ENCODE results near the gene ZNF521.

The ZNF521 gene

DNA sequence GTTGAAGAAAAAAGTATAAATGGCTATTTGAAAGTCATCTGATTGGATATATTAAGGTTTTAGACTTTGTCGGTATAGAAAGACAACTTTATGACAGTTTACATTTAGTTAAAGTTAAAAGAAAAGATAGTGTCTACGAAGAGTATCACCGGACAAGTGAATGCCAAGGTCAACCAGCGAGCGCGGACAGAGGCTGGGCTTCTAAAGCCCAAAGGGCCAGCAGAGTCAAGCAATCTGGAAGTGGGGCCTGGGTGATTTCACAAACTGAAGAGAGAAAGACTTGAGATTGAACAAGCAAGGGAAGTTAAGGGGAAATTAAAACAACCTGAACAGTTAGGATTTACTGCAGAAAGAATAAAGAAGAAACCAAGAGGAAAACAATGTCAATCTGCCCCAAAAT lies 16.3 kb downstream of the ZNF521 start:
- no peak for DNase-seq

DNA sequence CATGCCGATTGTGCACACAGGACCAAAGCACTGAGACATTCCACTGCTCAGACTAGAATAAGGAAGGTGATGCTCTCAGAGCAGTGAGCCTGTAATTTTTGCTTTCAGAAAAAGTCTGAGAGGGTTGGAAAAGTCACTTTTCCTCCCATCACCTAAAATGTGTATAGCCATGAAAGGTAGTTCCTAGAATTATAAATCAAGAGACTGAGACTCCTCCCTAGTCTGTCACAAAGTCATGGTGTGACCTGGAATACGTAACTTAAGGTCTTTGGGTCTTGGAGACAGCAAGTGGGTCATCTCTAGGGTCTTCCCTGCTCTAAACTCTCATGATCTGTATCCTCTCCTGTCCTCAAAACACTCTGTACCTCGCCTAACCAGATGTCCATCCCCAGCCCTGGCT lies 16.9 kb downstream of the ZNF521 start:
- DNase-seq = no peak

DNA sequence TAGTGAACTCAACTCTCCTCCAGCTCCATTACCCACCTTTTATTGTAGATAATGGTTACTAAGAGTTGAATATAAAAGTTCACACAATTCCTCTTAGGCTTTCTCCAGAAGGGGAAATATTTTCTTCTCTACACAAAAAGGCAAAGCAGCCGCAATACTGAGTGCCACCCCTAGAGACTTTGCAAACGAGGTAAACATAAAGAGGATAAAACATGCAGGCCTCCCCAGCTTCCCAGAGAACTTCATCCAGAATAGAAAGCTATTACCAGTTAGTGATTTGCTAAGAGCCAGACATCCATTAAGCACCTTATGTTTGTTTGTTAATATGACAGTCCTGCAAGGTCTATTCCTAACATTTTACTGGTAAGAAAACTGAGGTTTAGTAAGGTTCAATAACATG lies 17.4 kb downstream of the ZNF521 start:
- DNase-seq = no peak

DNA sequence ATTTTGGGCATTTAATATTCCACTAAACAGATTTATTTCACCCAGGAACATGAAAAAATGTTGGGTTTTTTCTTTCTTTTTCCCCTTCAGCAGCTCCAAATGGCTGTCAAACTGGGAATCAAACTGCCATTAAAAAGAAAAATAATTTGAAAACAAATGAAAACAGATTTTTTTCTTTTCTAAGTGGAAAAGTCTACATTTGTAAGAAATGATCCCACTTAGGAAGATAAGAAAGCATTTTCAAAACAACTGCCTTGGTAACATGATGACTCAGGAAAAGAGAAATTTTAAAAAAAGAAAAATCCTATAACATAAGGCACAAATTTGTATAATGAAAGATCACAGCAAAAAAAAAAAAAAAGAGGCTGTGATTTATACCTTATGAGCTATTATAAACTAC lies 20.0 kb downstream of the ZNF521 start:
- no peak for DNase-seq

DNA sequence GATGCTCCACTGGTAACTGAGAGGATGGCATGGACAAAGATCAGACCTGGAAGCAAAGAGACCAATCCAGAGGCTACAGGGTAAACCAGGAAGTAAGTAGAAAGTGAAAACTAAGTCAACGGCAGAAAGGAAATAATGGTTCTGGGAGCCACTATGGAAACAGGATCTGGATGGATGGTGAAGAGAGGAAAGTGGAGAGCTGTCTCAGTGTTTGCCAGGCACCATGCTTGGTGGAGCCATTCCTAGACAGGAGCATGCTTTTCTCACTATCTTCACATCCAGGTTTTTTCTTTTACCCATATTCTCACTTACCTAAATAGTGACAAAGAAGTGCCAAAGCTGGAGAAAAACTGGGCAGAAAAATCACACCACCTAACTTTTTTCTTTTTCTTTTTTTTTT lies 22.2 kb downstream of the ZNF521 start:
- DNase-seq = no peak

DNA sequence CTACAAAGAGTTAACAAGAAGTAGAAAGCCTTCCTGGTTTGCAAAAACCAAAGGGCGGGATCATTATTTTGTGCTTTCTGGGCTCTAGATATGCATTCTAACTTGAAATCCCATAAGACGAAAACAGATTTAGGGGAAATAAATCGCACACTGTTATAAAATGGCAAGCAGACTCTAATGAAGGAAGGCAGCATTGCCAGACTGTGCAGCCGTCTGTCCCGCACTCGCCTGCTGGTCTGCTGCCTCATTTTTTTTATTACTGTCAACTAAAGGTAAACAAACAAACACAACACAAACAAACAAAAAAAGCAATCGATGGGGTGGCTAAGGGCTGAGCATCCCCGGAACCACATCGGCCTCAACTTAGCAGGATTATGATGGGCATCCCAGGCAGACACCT lies 24.4 kb downstream of the ZNF521 start:
- DNase-seq = no peak

DNA sequence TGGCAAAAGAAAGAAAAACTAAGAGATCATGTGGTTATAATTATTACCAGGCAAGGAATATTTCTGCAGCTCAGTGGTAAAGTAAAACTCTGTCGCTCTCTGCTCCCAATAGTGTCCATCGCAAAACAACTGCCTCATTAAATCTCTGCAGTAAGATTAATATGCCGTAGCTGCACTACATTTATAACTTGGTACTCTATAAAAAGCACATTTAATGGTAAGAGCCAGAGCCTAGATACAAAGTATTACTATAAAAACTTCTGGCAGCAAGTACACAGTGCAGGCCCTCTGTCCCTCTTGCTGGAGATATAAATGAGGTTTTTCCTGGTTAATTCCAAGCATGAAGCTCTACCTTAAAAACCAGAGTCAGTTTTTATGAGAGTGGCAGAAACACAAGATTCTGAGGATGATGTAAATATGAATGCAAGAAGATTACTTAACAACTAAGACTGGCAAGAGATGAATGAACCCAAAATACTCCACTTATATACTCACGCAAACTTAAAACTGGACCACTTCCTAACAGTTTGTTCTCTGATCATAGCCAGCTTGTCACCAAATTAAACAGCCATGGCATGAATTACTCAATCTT lies 25.5 kb downstream of the ZNF521 start:
- DNase-seq = no peak

DNA sequence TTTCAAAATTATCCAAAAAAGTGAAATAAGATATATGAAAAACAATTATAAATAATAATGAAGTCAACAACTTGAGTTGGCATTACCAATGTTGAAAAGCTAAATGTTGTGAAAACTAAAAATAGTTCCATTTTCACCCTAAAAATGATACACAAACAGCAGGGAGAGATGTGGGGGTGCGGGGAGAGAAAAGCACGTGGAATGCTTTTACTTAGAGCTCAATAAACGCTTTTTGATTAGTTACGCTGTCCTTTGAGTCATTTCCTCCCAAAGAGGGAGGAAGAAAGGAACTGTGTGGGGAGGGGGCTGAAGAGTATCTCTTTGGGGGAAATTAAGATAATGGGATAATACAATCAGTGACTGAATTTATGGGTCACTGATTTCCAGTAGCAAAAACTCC lies 29.2 kb downstream of the ZNF521 start:
- DNase-seq = no peak

DNA sequence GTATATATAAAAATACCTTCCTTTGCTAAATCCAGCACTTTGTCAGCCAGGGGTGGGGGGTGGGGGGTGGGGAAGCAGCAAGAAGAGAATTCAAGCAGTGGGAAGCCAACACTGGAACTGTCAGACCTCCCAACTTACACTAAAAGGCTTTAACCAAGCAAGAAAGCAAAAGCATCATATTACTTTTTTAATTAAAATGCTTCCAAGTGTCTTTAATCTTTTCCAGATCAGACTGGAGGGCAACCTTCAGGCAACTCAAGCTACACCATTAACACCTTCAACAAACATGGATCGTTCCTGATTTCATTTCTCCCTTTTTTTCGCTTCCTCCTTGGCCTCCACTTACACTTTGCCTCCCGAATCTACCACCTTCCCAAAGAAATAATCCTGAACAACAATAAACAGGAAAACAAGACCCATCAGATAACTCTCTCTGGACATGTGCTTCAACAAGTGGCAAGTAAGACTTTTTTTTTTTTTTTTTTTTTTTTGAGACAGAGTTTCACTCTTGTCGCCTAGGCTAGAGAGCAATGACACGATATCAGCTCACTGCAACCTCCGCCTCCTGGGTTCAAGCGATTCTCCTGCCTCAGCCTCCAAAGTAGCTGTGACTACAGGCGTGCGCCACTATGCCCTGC lies 35.5 kb downstream of the ZNF521 start:
- DNase-seq = no peak

DNA sequence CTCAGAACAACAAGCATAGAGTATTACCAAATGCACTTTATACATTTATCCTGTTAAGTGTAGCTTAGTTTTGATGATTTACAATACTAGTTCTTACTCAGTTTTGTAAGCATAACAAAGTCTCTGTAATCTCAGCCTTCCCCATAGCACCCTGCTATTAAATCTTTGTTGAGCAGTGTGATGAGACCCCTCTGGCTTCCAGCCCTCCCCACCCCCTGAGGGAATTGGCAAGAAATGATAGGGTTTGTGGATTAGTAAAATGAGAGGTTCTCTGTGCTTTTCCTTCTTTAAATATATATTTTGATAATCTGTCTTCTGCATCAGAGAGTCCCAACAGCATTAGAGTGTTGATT lies 37.2 kb downstream of the ZNF521 start:
- no peak for DNase-seq

DNA sequence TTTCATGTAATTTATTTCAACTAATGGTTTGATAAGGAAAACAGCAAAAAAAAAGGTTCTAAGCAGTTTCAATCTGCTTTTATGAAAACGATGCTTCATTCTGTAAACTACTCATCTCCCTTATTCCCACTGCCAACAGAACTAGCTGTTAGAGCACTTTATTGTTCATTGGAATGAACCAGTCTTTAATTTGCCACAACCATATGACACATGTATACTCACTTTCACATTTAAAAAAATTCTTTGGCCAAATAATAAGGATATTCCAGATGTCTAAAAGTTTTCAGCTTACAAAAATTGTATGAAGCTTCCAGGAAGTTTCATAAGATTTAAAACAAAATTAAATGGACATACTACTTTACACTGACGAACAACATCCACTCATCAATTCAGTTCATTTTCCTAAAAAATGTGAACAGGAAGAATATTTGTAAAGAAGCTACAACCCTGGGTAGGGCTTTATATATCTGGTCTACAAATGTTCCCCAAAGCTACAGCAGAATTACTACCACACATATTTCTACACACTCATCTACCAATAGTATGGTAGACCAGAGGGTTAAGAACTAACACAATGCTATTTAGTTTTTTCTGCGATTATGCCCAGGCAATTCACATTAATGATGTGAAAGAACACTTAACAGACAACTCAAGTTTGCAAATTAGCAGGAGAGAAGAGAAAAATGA lies 37.7 kb downstream of the ZNF521 start:
- DNase-seq = no peak

DNA sequence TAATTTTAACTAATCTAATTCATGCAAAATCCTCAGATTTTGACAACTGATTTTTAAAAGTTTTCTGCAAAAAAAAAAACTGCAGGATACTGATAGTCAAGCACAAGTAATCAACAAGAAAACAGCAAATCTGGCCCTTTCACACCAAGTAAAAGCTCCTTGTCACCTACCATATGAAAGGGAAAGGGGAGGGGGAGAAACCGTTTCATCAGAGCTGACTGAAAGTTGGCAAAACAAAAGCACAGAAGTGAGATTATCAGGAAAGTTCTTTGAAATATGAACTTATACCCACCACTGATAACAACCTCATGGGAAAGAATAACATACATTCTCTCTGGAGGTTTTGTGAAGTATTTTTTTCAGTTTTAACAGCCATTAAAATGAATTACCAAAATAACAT lies 38.7 kb downstream of the ZNF521 start:
- no peak for DNase-seq

DNA sequence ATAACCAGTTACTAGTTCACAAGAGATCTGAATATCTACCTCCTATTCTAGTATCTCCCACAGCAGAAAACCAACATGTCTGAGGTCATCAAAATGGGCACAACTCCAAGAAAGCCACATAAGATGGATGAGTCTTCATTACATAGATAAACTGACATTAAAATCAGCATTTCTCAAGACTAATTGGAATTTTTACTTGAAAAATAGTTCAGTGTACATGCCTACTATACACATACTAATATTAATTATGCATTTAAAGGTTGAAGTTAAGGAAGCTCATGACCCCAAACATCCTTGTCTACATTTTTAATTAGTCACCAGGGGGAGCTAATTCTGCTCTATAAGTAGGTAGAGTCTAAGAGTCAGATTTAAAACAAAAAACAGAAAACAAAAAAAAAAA lies 41.9 kb downstream of the ZNF521 start:
- no peak for DNase-seq

DNA sequence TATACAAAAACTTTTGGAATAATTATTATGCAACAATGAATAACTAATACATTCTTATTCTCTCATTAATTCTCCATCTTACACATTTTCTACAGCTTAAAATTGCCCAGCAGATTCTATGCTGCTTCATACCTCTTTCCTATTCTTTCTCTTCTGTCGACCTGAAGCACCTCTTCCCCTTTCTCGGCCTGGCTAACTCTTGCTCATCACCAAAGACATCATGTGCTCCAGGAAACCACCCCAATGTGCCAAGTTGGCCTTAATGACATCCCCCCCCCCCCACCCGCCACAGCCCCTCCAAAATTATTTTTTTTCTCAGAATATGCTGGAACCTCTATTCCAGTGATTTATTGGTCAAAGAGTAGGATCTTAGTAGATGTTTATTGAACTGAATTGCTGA lies 43.6 kb downstream of the ZNF521 start:
- DNase-seq = no peak

DNA sequence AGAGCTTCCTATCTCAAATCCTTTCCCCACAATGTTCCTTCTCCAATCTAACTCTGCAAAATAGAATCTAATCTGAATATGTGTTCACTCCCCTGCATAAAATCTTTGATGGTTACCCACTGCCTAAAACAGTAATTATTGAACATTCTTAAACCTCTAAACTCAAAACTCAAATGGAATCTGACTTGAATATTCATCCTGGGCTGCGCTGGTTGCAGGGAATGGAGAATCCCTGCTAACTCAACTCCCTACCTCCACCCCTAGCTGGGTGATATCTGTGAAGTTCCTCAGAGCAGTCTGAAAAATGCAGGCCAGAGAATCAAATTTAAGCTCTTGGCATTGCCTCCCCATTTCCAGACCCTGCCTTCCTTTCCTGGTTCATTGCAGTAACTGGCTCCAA lies 44.8 kb downstream of the ZNF521 start:
- DNase-seq = no peak

DNA sequence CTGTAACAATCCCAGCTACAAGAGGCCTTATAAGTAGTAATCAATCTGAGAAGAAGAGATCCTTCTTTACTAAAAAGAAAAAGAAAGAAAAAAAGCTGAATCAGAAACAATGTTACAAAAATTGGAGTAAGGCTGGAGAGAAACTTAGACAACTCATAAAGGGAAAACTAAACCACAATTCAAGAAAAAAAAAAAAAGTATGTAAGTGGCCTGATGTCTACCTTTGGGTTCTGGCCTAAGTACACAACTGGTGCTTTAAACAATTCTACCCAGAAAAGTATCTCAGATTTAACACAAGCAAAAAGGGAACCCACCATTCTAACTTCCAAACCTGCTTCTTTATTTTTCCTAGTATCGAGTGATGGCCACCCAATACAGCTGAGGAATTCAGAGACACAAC lies 45.3 kb downstream of the ZNF521 start:
- no peak for DNase-seq

DNA sequence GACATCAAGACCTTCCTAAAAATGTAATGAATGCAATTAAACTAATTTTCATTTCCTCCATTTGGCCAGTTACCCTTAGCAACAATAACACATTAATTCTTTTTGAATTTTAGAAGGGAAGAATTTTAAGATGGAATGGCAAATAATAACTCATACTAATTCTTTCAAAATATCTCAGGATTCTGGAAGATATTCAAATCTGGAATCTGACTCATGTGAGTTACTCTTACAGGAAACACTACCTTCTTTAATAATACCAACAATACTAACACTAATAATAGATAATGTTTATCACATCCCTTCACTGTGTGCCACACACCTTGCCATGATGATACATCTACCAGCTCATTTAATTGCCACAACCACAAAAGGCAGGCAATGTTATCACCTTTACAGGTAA lies 46.4 kb downstream of the ZNF521 start:
- DNase-seq = no peak

DNA sequence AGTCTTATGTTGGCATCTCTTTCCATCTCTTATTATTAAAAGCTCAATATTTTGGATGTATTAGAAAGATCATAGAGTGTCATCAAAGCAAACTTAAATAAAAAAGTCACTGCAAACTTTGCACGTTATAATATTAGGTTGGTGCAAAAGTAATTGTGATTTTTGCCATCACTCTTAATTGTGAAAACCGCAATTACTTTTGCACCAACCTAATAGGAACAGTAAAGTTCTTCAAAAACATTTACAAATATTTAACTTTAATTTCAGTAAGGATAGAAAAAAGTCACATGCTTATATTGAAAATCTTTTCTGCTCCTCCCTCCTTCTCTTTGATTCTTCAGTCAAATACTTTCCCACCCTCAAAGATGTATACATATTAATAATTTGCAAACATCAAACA lies 51.5 kb downstream of the ZNF521 start:
- no peak for DNase-seq

DNA sequence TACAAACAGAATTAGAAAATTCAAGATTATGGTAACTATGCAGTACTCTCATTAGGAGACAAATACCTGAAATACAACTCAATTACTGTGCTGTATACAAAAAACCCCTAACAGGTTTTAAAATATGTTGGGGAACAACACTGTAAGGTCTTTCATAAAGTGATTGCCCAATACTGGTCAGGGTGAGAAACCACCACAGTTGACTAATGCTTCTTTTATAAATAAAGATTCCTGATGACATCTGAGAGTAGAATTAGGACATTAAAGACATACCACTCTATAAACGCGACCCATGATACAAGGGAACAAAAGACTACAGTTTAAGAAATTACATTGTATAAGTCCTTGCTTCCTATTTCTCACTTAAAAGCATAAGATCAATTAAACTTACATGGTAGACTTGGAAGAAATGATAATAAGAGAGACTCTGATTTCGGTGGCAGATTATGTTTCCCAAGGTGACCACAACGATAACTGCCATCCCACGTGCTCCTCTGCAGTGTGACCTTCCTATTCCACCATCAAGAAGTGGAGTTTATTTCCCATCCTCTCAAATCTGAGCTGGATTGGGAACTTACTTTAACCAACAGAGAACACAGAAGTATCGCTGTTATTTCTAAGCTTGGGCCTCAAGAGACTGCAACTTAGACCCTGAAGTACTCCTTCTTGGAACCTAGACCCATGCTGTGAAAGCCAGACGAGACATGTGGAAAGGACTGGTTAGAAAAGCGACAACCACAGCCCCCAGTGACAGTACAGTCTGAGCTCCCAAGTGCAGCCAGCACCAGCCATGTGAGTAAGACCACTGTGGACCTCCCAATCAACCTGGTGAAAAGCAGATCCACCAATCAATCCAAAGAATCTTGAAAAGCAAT lies 52.3 kb downstream of the ZNF521 start:
- no peak for DNase-seq

DNA sequence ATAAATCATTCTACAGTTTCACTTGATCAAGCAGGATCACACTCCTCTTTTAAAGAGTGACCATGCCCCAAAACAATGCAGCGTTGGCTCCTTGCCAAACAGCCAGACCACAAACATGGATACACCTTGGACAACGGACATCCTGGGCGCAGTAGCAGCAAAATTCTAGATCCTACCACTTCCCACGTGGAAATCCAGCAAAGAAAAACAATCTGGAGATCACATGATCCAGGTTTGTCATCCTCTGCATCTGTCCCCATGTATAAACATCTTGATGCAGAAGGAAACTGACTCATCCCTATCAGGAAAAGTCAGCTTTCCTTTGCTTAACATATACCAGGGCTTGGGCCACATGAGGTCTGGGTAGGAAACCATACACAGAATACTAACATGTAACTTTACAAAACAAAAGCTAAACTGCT lies 53.1 kb downstream of the ZNF521 start:
- no peak for DNase-seq

DNA sequence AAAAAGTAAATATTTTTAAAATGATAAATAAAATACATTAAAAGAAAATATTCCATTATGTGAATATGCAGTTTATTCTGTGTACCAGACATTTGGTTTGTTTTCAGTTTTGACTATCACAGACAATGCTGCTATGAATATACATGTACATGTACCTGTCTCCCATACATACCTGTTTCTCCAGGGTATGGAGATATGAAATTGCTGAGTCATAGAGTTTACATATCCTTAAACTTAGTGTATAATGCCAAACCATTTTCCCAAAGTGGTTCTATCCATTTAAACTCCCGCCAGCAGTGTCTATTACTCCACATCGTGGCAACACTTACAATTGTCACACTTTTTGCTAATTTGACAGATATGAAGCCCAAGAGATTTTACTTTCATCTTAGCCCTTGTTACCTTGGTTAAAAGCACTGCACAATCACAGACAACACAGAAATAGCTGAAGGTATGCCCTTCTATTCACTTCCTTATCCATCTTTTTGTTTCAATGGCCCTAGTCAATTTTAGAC lies 56.3 kb downstream of the ZNF521 start:
- DNase-seq = no peak

DNA sequence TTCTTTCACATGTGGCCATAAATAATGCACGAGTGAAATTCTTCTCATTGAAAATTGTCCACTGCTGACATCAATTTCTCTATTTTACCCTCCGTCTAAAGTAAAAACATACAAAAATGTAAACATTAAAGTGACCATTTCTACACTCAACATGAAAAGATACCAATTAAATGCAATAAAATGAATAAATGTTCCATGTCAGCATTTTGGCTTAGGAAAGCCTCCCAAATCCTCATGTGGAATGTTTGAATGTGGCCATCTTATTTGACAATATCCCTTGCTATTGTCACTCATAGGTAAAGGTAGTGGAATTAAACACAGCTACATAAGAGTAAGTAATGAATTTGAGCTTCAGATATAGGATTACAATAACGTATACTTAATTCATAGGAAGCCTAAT lies 60.8 kb downstream of the ZNF521 start:
- DNase-seq = no peak

DNA sequence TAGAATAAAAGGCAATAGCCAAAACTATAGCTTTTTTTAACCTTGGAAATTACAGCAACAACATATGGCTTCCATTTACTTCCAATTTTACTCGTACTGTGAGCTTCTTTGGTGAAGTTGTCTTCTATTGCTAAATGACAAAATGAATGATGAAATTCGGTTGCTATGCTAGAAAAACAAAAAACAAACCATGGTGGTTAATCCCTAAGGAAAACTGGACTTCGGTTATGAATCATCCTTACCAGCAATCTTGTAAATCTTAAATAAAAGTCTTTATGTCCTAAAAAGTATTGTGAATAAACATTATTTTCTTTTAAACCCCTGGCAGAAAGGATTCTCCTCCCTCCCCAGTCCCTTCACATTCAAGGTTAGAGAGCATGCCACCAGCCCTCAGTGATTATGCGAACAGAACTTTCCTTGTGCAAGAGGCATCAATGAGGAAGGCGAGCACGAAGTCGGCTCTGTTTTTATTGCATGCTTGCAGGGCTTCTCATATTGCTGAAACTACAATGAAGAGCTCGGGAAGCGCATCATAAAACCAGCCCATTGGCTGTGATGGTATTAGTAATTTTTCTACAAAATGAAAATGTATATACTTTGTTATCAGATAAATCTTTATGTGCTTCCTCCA lies 62.9 kb downstream of the ZNF521 start:
- DNase-seq = no peak

Data from C1 segment of cervical spinal cord (tissue), 14 donors.